ENCODE data around the gene MGA. TPM values are rescaled to one million over a fixed set of nuclear protein-coding genes. Genes with fewer than 3 reads are reported as not detected.

The MGA gene
- total RNA-seq, 1 donor from 2014 or later, result 28.8 TPM

GRCh38 chr15:41816788-41817187 lies 156.6 kb downstream of the MGA start:
- intact Hi-C loops (cut with micrococcal nuclease), result no loop called here
- DNase-seq (no peak), ATAC-seq (no peak)

GRCh38 chr15:41817327-41817726 lies 157.1 kb downstream of the MGA start:
- DNase-seq (no peak), ATAC-seq (no peak)
- intact Hi-C loops (cut with micrococcal nuclease), result no loop called here

- intact Hi-C loops (cut with micrococcal nuclease), result no loop called here
- no peak for ATAC-seq
- DNase-seq, result no peak
These were observed 157.6 kb downstream of the MGA start for GRCh38 chr15:41817781-41818180.

DNA sequence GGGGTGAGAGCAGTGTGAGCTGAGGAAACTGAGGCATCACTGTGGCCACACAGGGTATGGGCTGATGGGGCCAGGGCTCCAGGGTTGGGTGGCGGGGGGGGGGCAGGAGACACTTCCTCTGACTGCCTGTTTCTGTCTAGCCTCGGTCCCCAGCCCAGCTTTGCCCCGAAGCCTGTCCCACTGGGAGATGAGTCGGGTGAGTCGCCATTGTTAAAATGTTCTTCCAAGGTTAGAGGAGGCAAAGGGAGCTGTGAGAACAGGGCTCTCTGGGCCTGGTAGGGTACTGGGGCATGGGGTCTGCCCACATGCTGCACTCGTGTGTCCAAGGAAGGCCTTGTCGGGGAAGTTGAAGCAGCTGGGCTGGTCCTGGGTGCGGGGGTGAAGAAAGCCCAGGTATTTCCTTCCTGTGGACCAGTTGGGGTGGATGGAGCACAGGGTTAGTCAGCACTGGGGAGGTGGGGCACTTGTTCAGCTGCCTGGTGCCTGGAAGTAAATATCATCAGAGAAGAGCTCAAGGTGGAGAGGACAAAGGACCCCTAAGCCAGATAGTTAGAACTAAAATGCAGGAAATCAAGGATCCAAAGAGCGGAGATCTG lies 159.3 kb downstream of the MGA start:
- ATAC-seq, result no peak
- intact Hi-C loops (cut with micrococcal nuclease), result no loop called here
- no peak for DNase-seq

DNA sequence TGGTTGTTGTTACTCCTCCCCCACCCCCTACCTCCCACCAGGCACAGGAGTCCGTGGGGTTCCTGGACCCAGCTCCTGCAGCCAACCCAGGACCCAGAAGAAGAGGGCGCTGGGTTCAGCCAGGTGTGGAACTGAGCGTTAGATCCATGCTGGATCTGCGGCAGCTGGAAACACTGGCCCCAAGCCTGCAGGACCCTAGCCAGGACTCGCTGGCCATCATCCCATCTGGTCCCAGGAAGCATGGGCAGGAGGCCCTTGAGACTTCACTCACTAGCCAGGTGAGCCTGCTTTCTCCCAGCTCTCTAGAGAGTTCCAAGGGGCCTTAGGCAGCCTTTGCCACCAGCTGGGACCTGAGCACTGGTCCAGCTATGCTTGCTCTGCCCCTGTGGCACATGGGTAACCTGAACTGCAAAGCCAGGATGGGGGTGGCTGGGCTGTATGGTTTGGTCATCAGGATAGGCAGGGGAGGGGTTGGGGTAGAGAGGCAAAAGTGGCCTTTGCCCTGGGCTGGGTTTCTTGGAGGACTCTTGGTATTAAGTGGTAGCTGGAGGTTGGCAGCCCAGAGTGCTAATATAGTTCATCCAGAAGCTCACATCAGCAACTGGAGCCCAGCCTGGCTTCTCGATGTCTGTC lies 160.7 kb downstream of the MGA start:
- intact Hi-C loops (cut with micrococcal nuclease), result no loop called here
- DNase-seq (no peak), ATAC-seq (no peak)

- intact Hi-C loops (cut with micrococcal nuclease), result no loop called here
- ATAC-seq (no peak), DNase-seq (no peak)
These were observed 161.6 kb downstream of the MGA start for GRCh38 chr15:41821831-41822230.

GRCh38 chr15:41822471-41822870 lies 162.3 kb downstream of the MGA start:
- intact Hi-C loops (cut with micrococcal nuclease), result no loop called here
- no peak for DNase-seq
- ATAC-seq, result no peak

Small RNA genes within 50 kb of the gene (microRNA-seq; reads per million reads assigned to microRNA genes)
- not detected for gene MIR626 (ENCODE audit: borderline number of aligned reads)

Other genes with a start within 250 kb of the MGA start
- gene RTF1, start 243.3 kb upstream of the MGA start, total RNA-seq, result 26.8 TPM
- 6.0 TPM for gene ITPKA, start 166.5 kb upstream of the MGA start, total RNA-seq
- 1.5 TPM for gene LTK, start 146.6 kb upstream of the MGA start, total RNA-seq
- gene RPAP1, start 116.1 kb upstream of the MGA start, total RNA-seq, result 25.4 TPM
- gene TYRO3, start 101.2 kb upstream of the MGA start, total RNA-seq, result 5.0 TPM
- gene MAPKBP1, start 114.1 kb downstream of the MGA start, total RNA-seq, result 17.0 TPM
- gene JMJD7, start 167.7 kb downstream of the MGA start, total RNA-seq, result 16.7 TPM
- gene PLA2G4B, start 178.4 kb downstream of the MGA start, total RNA-seq, result 5.7 TPM
- 3.6 TPM for gene SPTBN5, start 233.6 kb downstream of the MGA start, total RNA-seq